Caki2 (cell line): ENCODE results near the gene ABLIM2. TPM values are rescaled to one million over a fixed set of nuclear protein-coding genes. Genes with fewer than 3 reads are reported as not detected.
A peak's percentile ranks its signal among the peaks of the same experiment; 100 is the strongest.
"Not testable (repeated sequence)": the region's sequence is repeated elsewhere in the genome, so short reads cannot be mapped to it uniquely, and the experiment has no call there.

Experiments
- DNase-seq: peaks from one replicate; pipeline ENCODE4 v3.0.0-alpha.2; 2015; ENCODE audit warnings: low read depth
- in situ Hi-C: cut with HindIII; loops from 2 replicates; pipeline ENCODE4 v1.10.0; 2016; ENCODE audit warnings: low sequenced_read_pairs, low pct_unique_long_range_greater_than_20kb, mixed read lengths
- total RNA-seq: library from RNA; depleted of rRNA; stranded (reverse); fragments of >200 nt; shearing (Covaris generic); gene quantifications from 2 replicates; pipeline ENCODE4 v1.2.3, GENCODE V29; 2014; ENCODE audit warnings: low replicate concordance

Gene ABLIM2
- total RNA-seq, 1 experiment from 2014 or later, result 2.1 TPM

DNA sequence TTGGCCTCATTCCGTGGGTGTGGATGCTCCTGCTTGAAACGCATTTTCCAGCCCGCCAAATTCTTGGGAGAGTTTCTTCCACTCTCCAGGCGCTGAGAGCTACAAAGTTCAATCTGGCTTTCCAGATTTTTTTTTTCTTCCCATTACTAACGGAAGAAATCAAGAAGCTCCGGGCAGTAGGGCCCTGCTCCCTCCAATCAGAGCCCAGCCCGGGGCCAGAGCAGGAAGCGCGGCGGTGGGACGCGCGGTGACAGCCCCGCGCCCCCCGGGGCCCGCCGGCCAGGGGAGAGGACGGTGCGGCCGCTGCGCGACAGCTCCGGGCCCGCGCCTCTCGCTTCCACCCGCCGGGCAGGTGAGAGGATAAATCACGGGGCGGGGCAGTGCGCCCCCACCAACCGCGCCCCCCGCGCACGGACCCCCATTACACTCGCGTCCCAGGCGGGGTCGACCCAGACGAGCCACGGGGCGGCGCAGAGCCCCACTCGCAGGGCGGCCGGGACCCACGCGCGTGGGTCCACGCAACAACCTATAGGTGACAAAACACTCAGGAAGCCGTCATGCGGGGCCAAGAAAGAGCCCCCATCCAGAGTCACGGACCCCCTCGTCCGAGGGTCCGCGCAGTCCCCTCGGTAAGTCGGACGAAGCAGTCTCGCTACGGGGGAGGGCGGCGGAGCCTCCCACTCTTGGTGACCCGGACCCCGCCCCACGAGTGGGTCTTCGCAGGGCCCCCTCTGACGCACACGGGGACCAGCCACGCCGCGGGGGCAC is 219.8 kb downstream of the ABLIM2 start:
- no peak for DNase-seq
- in situ Hi-C loops, result no loop called here

DNA sequence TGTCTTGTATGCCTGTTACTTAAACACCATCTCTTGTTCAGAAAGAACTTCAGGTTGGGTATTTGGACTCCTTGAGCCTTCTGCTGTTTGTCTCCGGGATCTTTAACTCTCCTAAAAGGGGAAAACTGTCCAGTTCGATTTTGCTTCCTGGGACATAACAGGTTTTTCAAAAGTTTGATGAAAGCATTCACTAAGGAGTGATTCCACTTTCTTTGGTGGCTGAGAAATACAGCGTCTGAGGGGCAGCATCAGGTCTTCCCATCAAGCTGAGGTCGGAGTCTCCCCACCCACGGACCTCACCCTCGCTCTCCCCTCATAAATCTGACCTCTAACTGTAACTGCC is 220.4 kb downstream of the ABLIM2 start:
- in situ Hi-C loops, result no loop called here
- no peak for DNase-seq

DNA sequence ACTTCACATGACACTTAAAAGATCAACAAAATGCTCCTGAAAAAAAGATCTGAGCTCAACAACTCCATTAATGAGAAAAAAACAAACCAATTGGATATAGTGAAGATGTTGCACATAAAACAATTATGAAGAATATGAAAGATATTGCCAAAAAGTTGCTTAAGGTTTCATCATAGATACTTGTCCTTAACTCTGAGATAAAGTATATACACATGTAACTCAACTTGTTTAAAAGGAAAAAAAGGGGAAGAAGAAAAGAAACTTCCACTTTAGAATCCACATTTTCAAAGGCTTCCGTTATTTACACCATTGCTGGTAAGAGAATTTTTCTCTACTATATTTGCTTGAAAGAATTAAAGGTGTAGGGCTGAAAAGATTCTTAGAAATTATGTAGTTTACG is 221.6 kb downstream of the ABLIM2 start:
- no peak for DNase-seq
- in situ Hi-C loops, result no loop called here

DNA sequence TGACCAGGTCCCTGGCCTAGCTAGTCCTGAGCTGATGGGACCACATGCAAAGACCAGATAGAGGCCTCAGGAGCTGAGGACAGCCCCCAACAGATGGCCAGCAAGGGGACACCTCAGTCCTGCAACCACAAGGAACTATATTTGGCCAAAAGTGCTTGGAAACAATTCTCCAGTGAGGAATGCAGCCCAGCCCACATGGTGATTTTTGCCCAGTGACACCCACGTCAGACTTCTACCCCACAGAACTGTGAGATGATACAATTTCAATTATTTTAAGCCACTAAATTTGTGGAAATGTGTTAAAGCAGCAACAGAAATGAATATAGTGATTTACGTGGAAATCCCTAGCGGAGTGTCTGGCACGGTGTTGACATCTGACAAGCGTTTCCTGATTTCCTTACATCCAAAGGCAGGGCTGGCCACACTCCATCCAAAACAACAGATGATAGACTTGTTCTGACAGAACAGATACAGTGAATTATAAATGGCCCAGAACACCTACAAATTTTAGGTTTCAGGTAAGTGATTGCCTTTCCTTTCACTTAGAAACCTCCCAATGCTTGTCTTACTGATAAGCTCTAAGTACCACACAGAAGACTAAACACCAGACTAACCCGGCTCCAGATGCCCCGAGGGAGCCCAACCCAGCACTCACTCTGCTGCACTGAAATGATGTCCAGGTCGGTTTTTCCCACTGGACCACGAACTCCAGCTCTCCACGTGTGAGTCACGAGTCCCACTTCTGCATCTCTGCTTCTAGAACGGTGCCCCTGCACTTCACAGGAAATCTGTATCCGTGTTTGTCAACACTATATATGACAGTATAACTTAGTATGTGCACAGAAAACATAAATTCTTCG is 224.7 kb downstream of the ABLIM2 start:
- DNase-seq, result no peak
- in situ Hi-C loops, result no loop called here

DNA sequence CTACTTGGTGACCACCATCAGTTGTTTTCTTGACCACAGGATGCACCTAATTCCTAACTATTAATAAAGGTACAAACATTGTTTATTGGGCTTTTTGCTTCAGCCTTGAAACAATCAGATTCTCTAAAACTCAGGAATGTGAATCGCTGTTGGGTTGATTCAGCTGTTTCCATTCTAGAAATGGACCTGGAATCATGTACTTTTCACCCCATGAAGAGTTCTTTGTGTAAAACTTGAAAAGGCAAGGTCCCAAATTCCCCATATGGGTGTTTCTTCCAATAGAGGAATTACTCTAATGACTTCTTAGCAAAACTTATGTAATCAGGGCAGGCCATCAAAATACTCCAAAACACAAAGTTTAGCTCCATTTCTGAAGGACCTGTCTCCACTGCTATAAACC is 226.3 kb downstream of the ABLIM2 start:
- in situ Hi-C loops, result no loop called here
- DNase-seq, result no peak

DNA sequence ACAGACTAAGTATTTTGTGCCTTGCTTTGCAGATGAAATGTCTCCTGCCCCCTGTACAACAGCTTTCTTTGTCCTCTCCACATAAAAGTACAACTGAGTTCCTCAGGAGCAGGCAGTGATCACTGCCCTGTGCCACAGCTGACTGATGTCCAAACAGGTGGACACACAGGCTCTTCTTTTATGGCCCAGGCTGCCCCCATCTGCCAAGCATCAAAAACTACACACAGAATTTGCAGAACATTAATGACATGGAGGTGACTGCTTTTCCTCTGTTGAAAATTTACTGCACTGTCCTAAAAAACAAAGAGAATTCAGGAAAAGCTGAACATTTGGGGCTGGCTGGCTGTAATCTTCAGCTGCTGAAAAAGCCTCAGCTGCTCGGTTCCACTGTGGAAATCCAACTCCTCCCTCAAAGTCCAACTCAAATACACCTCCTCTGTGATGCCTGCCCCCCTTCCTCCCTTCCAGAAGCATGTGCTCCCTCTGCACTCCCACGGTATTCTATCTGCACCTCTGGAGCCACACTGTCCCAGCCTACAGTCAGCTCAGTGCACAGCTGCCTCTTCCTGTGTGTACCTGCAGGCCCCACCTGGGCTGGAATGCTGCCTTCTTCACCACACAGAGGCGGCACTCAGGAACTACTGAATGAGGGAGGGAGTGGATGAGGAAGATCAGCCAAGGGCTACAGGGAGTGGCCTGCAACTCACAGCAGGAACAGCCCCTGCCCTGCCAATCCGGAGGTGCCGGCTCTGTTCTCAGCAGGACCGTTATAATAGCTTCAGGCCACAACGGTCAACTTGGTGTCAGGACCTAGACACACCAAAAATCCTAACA is 229.3 kb downstream of the ABLIM2 start:
- no peak for DNase-seq
- in situ Hi-C loops, result no loop called here

DNA sequence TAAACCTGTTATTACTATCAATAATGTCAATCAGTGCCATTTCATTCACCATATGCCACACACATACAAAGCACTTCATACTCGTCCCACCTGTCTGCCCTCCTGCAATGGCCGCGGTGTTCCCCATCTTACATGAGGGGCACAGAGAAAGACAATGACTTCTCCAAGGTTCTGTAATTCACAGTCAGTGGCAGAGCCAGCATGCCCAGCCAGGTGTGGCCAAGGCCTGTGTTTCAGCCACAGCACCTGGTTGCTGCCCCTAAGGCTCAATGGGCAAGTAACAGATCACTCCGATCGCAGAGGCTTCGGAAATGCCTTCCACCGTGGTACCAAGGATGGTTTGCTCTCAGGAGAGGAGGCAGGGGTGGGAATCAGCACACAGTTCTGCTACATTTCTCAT is 229.9 kb downstream of the ABLIM2 start:
- no peak for DNase-seq
- in situ Hi-C loops, result no loop called here

DNA sequence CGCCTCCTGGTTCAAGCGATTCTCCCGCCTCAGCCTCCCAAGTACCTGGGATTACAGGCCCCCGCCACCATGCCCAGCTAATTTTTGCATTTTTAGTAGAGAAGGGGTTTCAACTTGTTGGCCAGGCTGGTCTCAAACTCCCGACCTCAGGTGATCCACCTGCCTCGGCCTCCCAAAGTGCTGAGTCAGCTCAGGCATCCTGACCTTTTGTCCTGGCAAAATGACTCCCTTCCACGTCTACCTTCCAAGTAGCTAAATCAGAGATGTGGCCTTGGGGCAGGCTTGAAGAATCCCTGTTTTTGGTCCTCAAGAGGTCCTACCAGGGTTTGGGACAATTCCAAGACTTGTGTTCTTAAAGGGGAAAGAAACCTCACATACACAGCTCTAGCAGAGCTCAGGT is 231.8 kb downstream of the ABLIM2 start:
- DNase-seq, result no peak
- in situ Hi-C loops, result no loop called here

DNA sequence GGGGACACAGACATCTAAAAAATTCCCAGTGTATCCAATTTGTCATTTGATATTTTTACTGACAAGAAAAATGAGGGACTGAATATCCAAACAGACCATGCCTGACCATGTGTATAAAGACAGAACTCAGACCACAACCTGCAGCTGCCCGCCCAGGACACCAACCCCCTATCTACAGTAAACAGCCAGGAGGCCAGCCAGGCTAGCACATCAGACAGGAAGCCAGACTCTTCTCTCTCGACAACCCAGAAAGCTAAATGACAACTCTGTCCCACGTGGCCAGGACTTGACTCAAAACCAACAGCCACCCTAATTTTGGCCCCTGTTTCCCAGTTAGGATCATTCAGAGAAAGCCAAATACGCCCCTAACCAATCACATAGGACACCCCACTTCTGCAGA is 234.0 kb downstream of the ABLIM2 start:
- DNase-seq, result no peak
- in situ Hi-C loops, result no loop called here

DNA sequence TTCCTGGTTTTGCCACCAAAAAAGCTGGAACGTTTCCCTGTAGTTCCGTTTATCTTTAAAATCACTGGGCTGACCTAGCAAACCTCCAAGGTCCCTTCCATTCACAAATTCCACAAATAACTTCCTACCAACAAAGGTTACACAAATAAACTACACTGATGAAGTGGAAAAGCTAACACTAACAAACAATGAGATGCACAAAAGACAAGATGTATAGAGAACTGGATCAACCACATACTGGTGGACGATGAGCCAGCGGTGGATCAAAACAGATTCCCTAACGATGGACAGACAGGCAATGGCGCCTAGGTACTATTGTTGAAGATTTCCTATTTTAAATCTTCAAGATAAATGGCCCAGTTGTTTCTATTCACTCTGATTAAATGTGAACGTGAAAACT is 234.4 kb downstream of the ABLIM2 start:
- DNase-seq, result peak; percentile 57

DNA sequence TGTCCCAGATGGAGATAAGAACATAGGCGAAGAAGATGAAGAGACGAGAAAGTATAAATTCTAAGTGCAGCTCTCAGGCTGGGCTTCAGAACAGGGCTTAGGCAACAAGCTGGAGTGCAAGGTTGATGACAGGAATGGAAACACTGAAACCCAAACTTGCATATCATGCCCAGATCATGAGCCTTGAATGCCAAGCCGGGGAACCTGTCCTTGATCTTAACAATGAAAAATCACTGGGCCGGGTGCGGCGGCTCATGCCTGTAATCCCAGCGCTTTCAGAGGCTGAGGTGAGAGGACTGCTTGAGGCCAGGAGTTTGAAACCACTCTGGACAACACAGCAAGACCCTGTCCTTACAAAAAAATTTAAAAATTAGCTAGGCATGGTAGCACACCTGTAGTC is 236.1 kb downstream of the ABLIM2 start:
- DNase-seq, result no peak
- in situ Hi-C loops, result no loop called here

More for the DNA sequence above, 234.4 kb downstream of the ABLIM2 start:
- in situ Hi-C loops, result no loop called here

DNA sequence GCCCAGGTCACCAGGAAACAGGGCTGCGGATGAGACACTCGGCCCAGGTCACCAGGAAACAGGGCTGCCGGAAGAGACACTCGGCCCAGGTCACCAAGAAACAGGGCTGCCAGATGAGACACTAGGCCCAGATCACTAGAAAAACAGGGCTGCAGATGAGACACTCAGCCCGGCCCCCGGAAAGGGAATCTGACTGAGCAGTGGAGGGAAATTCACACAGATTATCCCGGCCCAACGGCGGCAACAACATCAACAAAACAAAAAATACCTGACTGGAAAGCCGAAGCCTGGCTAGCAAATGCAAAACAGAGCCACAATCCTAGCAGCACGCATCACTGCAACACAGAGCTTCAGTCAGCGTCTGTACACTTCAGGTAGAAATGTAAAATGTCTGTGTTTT is 239.6 kb downstream of the ABLIM2 start:
- in situ Hi-C loops, result no loop called here
- DNase-seq, result no peak

DNA sequence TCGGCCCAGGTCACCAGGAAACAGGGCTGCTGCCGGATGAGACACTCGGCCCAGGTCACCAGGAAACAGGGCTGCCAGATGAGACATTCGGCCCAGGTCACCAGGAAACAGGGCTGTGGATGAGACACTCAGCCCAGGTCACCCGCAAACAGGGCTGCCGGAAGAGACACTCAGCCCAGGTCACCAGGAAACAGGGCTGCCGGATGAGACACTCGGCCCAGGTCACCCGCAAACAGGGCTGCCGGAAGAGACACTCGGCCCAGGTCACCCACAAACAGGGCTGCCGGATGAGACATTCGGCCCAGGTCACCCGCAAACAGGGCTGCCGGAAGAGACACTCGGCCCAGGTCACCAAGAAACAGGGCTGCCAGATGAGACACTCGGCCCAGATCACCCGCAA is 240.4 kb downstream of the ABLIM2 start:
- in situ Hi-C loops, DNase-seq: not testable (repeated sequence)

DNA sequence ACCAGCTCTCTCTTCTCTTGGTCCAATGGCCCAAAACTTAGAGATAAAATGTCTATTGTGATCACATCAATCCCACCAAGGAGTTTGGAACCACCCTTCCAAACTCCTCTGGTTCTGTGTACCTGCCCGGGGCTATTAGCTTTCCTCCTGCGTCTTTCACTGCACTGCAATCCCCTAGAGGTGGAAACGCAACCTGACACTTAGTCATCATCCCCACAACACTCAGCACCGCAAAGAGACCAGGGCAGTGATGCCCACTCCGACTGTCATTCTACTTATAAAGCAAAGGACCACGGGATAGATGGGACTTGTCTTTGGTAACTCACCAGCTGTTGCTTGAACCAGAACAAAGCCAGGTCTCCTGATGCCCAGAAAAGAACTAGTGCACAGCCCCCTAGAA is 240.9 kb downstream of the ABLIM2 start:
- in situ Hi-C loops, result no loop called here
- DNase-seq, result no peak

DNA sequence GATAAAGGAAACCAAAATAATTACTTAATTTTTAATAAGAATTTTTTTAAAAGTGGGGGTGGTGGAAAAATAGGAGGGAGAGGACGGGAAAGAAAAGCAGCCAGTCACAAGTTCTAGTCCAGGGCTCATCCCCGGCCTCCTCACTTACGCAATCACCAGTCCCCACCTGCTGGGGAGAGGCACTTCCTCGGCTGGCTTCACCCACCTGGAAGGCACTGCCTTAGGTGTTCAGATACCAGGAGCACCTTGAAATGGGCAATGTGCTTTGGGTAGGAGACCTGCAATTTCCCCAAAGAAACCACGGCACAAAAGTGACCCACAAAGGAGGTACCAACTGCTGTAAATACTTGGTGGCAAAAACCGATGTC is 242.8 kb downstream of the ABLIM2 start:
- in situ Hi-C loops, result no loop called here
- no peak for DNase-seq
